Peyer's patch (tissue), 4 donors: ENCODE data around the gene ZNF628. TPM values are rescaled to one million over a fixed set of nuclear protein-coding genes. Genes with fewer than 3 reads are reported as not detected.

Experiments
- DNase-seq, 3 donors: peaks; one replicate each; pipeline ENCODE4 v3.0.0-alpha.2; 2017 to 2019
- H3K27ac ChIP-seq, 4 donors: fragments of 200-600 bp; sonication (generic); one replicate each; pipeline ENCODE4 v1.5.1; 2016 to 2019
- H3K27me3 ChIP-seq, 2 donors: fragments of 200-600 bp; sonication (generic); one replicate each; pipeline ENCODE4 v1.5.1; 2019
- H3K36me3 ChIP-seq, 3 donors: fragments of 200-600 bp; sonication (generic); one replicate each; pipeline ENCODE4 v1.5.1; 2016 to 2019
- H3K4me1 ChIP-seq, 4 donors: fragments of 200-600 bp; sonication (generic); one replicate each; pipeline ENCODE4 v1.5.1; 2016 to 2019
- H3K4me3 ChIP-seq, 4 donors: fragments of 200-600 bp; sonication (generic); 1 replicate in 3 of 4; 2 replicates in 1 of 4; pipeline ENCODE4 v1.5.1; 2016 to 2019; ENCODE audit warnings: mild to moderate bottlenecking in 1 of 4
- H3K9me3 ChIP-seq, 4 donors: fragments of 200-600 bp; sonication (generic); one replicate each; pipeline ENCODE4 v1.5.1; 2016 to 2019; ENCODE audit warnings: mild to moderate bottlenecking in 1 of 4
- CTCF ChIP-seq, 6 experiments: fragments of 450-650 bp in 4 of 6; fragments of 200-600 bp in 2 of 6; sonication (generic) in 1 of 6; IDR thresholded peaks; one replicate each; pipeline ENCODE4 v1.5.1; 2017 to 2019; ENCODE audit warnings: antibody characterized with exemption in 6 of 6, mild to moderate bottlenecking in 3 of 6, moderate library complexity in 1 of 6
- POLR2A ChIP-seq, 2 donors: fragments of 450-650 bp; IDR thresholded peaks; one replicate each; pipeline ENCODE4 v1.5.1; 2017; ENCODE audit warnings: antibody characterized with exemption in 2 of 2, mild to moderate bottlenecking in 2 of 2, moderate library complexity in 2 of 2
- total RNA-seq, 4 donors: library from RNA; depleted of rRNA; stranded (reverse); fragments of >200 nt; gene quantifications; one replicate each; pipeline ENCODE4 v1.1.0, GENCODE V29; 2016

The ZNF628 gene
- total RNA-seq, 4 donors from 2014 or later, result 10.1 to 47.0 (median 15.5) TPM

- no peak overlapping the region for H3K4me3 ChIP-seq
- no peaks in the 10 kb centered on the region for H3K36me3 ChIP-seq
- peaks cover 0 to 3% (median 1%) of the 10 kb centered on the region in 4 donors for H3K4me1 ChIP-seq
- H3K9me3 ChIP-seq, result no peaks in the 10 kb centered on the region
- H3K27ac ChIP-seq, result no peak overlapping the region
- TF ChIP-seq CTCF (IDR thresholded peaks at IDR 0.05) (no peak), POLR2A (IDR thresholded peaks at IDR 0.05) (no peak)
- no peak for DNase-seq
- no peaks in the 10 kb centered on the region for H3K27me3 ChIP-seq
Observed at GRCh38 chr19:55520691-55521292, 44.4 kb downstream of the ZNF628 start.

GRCh38 chr19:55525289-55526101, 49.1 kb downstream of the ZNF628 start:
- no peak for DNase-seq
- TF ChIP-seq POLR2A (IDR thresholded peaks at IDR 0.05) (no peak), CTCF (IDR thresholded peaks at IDR 0.05) (no peak)
- peaks cover 0 to 10% (median 0%) of the 10 kb centered on the region in 4 donors for H3K4me1 ChIP-seq
- no peaks in the 10 kb centered on the region for H3K9me3 ChIP-seq
- H3K36me3 ChIP-seq, result no peaks in the 10 kb centered on the region
- H3K4me3 ChIP-seq, result no peak overlapping the region
- no peak overlapping the region for H3K27ac ChIP-seq
- no peaks in the 10 kb centered on the region for H3K27me3 ChIP-seq

GRCh38 chr19:55526216-55527196, 50.1 kb downstream of the ZNF628 start:
- H3K27ac ChIP-seq, result no peak overlapping the region

GRCh38 chr19:55527197-55528029, 51.0 kb downstream of the ZNF628 start:
- no peaks in the 10 kb centered on the region for H3K27me3 ChIP-seq
- no peak for DNase-seq
- no peaks in the 10 kb centered on the region for H3K36me3 ChIP-seq
- TF ChIP-seq POLR2A (IDR thresholded peaks at IDR 0.05), result no peak
- no peak for TF ChIP-seq CTCF (IDR thresholded peaks at IDR 0.05)
- no peak overlapping the region for H3K27ac ChIP-seq
- peaks cover 0 to 10% (median 0%) of the 10 kb centered on the region in 4 donors for H3K4me1 ChIP-seq
- no peaks in the 10 kb centered on the region for H3K9me3 ChIP-seq
- H3K4me3 ChIP-seq, result no peak overlapping the region

More at GRCh38 chr19:55526216-55527196, 50.1 kb downstream of the ZNF628 start:
- no peaks in the 10 kb centered on the region for H3K36me3 ChIP-seq
- H3K4me3 ChIP-seq, result no peak overlapping the region
- H3K4me1 ChIP-seq, result peaks cover 0 to 10% (median 0%) of the 10 kb centered on the region in 4 donors
- peak in 2 of 3 donors; percentile 61 to 82 for DNase-seq
- no peaks in the 10 kb centered on the region for H3K27me3 ChIP-seq
- no peak for TF ChIP-seq POLR2A (IDR thresholded peaks at IDR 0.05)
- TF ChIP-seq CTCF (IDR thresholded peaks at IDR 0.05), result no peak
- no peaks in the 10 kb centered on the region for H3K9me3 ChIP-seq
